ENCODE measurements around the gene SLC34A1.
"Not testable (repeated sequence)": the region's sequence is repeated elsewhere in the genome, so short reads cannot be mapped to it uniquely, and the experiment has no call there.

SLC34A1 gene

GRCh38 chr5:177355162-177355867 is 28.9 kb upstream of the SLC34A1 start:
- DNase-seq (ENCODE audit: low read depth in 2 of 2): no peak

GRCh38 chr5:177355868-177356168 is 28.4 kb upstream of the SLC34A1 start:
- no peak for DNase-seq (ENCODE audit: low read depth in 2 of 2)

GRCh38 chr5:177356746-177357145 is 27.5 kb upstream of the SLC34A1 start:
- no peak for DNase-seq (ENCODE audit: low read depth in 2 of 2)

GRCh38 chr5:177357146-177357458 is 27.1 kb upstream of the SLC34A1 start:
- DNase-seq (ENCODE audit: low read depth in 2 of 2): no peak

GRCh38 chr5:177357459-177358351 is 26.5 kb upstream of the SLC34A1 start, which contains the start of gene RGS14:
TSS of gene RGS14 (plus strand) at chr5:177357924. CDS start at chr5:177358025, 101 bp downstream.
- DNase-seq (ENCODE audit: low read depth in 2 of 2): peak; percentile 22 to 37

- DNase-seq (ENCODE audit: low read depth in 2 of 2): no peak
These were observed 25.8 kb upstream of the SLC34A1 start for GRCh38 chr5:177358370-177358819.

GRCh38 chr5:177359451-177359851 is 24.8 kb upstream of the SLC34A1 start:
- DNase-seq (ENCODE audit: low read depth in 2 of 2): no peak

GRCh38 chr5:177359860-177360259 is 24.4 kb upstream of the SLC34A1 start:
- no peak for DNase-seq (ENCODE audit: low read depth in 2 of 2)

- not testable (repeated sequence) for DNase-seq (ENCODE audit: low read depth in 2 of 2)
These were observed 23.5 kb upstream of the SLC34A1 start for GRCh38 chr5:177360740-177361139.

- DNase-seq (ENCODE audit: low read depth in 2 of 2): no peak
These were observed 22.6 kb upstream of the SLC34A1 start for GRCh38 chr5:177361418-177362291.

- DNase-seq (ENCODE audit: low read depth in 2 of 2): no peak
These were observed 22.0 kb upstream of the SLC34A1 start for GRCh38 chr5:177362292-177362609.

- DNase-seq (ENCODE audit: low read depth in 2 of 2): peak; percentile 35 to 49
These were observed 21.4 kb upstream of the SLC34A1 start for GRCh38 chr5:177362610-177363507.

GRCh38 chr5:177363565-177363964 is 20.7 kb upstream of the SLC34A1 start:
- DNase-seq (ENCODE audit: low read depth in 2 of 2): no peak

GRCh38 chr5:177364159-177364962 is 19.9 kb upstream of the SLC34A1 start:
- DNase-seq (ENCODE audit: low read depth in 2 of 2): no peak

- DNase-seq (ENCODE audit: low read depth in 2 of 2): no peak
These were observed 18.2 kb upstream of the SLC34A1 start for GRCh38 chr5:177365845-177366527.

- DNase-seq (ENCODE audit: low read depth in 2 of 2): no peak
These were observed 17.5 kb upstream of the SLC34A1 start for GRCh38 chr5:177366528-177367322.

GRCh38 chr5:177367323-177367848 is 16.8 kb upstream of the SLC34A1 start:
- no peak for DNase-seq (ENCODE audit: low read depth in 2 of 2)

GRCh38 chr5:177367981-177368868 is 16.0 kb upstream of the SLC34A1 start:
- DNase-seq (ENCODE audit: low read depth in 2 of 2): no peak
